Right lobe of liver (tissue), 4 donors: Measurements from ENCODE around the gene PKIB.

Experiments
- POLR2A ChIP-seq: fragments of 450-650 bp; IDR thresholded peaks from one replicate; pipeline ENCODE4 v1.6.1; 2017; ENCODE audit warnings: antibody characterized with exemption, mild to moderate bottlenecking
- TF ChIP-seq, protein P1 (sequence below), 4 donors: fragments of 200-600 bp in 3 of 4; fragments of 450-650 bp in 1 of 4; IDR thresholded peaks; one replicate each; pipeline versions ENCODE4 v1.5.1 to v1.8.0; 2016 to 2022; ENCODE audit warnings: antibody characterized with exemption in 4 of 4, mild to moderate bottlenecking in 2 of 4
- donor health status: DM: no; HTN: no; CAD: no.
- donor health status: DM: no; HTN: no; CAD: no.
- donor health status: DM: no; HTN: yes; CAD: no.

DNA sequence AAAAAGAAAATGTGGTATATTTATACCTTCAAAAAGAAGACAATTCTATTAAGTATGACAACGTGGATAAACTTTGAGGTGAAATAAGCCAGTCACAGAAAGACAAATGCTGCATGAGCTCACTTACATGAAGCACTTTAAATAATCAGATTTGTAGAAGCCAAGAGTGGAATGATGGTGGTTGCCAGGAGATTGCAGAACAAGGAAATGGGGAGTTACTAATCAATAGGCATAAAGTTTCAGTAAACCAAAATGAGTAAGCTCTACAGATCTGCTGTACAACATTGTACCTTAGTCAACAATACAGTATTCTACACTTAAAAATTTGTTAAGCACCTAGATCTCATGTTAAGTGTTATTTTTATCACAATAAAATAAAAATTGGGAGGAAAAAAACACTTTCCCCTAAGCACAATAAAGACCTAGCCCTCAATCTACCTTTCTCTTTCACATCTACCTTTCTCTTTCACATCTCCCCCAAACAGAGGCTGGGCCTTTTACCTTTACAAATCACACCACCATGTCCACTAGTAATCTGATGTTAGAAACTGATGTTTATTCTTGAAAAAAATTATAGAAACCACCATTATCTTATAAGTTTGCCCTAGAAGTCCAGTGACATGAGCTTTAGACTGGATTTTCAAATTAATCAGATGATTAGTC is 73.9 kb downstream of the PKIB start:
- TF ChIP-seq, protein P1, sequence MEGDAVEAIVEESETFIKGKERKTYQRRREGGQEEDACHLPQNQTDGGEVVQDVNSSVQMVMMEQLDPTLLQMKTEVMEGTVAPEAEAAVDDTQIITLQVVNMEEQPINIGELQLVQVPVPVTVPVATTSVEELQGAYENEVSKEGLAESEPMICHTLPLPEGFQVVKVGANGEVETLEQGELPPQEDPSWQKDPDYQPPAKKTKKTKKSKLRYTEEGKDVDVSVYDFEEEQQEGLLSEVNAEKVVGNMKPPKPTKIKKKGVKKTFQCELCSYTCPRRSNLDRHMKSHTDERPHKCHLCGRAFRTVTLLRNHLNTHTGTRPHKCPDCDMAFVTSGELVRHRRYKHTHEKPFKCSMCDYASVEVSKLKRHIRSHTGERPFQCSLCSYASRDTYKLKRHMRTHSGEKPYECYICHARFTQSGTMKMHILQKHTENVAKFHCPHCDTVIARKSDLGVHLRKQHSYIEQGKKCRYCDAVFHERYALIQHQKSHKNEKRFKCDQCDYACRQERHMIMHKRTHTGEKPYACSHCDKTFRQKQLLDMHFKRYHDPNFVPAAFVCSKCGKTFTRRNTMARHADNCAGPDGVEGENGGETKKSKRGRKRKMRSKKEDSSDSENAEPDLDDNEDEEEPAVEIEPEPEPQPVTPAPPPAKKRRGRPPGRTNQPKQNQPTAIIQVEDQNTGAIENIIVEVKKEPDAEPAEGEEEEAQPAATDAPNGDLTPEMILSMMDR (IDR thresholded peaks at IDR 0.05): no peak
- TF ChIP-seq POLR2A: no peak
